Liver (tissue), 3 donors: Measurements from ENCODE around the gene CETN2.

ENCODE experiments used
- ATF3 ChIP-seq: IDR thresholded peaks from 2 replicates; pipeline ENCODE4 v1.6.1; 2016; ENCODE audit warnings: antibody characterized with exemption
- CTCF ChIP-seq: fragments of 150-350 bp; IDR thresholded peaks from 2 replicates; pipeline ENCODE4 v1.5.1; 2017; ENCODE audit warnings: improper control_type of control experiment, low read depth, low read length; ENCODE audit not compliant: missing input control
- EGR1 ChIP-seq, 2 donors: IDR thresholded peaks; 2 replicates each; pipeline ENCODE4 v1.6.1; 2016 to 2018; ENCODE audit warnings: antibody characterized with exemption in 2 of 2, low read depth in 2 of 2
- FOXA1 ChIP-seq: IDR thresholded peaks from 2 replicates; pipeline ENCODE4 v1.6.1; 2016; ENCODE audit warnings: antibody characterized with exemption
- GABPA ChIP-seq, 2 donors: IDR thresholded peaks in 1 of 2; conservative IDR thresholded peaks in 1 of 2; 2 replicates each; pipeline ENCODE4 v1.6.1; 2016; ENCODE audit warnings: antibody characterized with exemption in 2 of 2, mild to moderate bottlenecking in 1 of 2, moderate library complexity in 1 of 2
- HNF4A ChIP-seq, 2 donors: conservative IDR thresholded peaks; 2 replicates each; pipeline ENCODE4 v1.6.1; 2016; ENCODE audit warnings: antibody characterized with exemption in 2 of 2, mild to moderate bottlenecking in 2 of 2
- JUND ChIP-seq, 2 donors: IDR thresholded peaks; 2 replicates each; pipeline ENCODE4 v1.6.1; 2016; ENCODE audit warnings: antibody characterized with exemption in 2 of 2
- MAX ChIP-seq: IDR thresholded peaks from 2 replicates; pipeline ENCODE4 v1.6.1; 2016; ENCODE audit warnings: antibody characterized with exemption
- RAD21 ChIP-seq, 2 donors: IDR thresholded peaks; 2 replicates each; pipeline ENCODE4 v1.6.1; 2016; ENCODE audit warnings: antibody characterized with exemption in 2 of 2, mild to moderate bottlenecking in 2 of 2
- RXRA ChIP-seq, 2 donors: IDR thresholded peaks; 2 replicates each; pipeline ENCODE4 v1.6.1; 2017 to 2018; ENCODE audit warnings: antibody characterized with exemption in 2 of 2, mild to moderate bottlenecking in 1 of 2
- SP1 ChIP-seq: IDR thresholded peaks from 2 replicates; pipeline ENCODE4 v1.6.1; 2018; ENCODE audit warnings: antibody characterized with exemption, mild to moderate bottlenecking
- YY1 ChIP-seq: IDR thresholded peaks from 2 replicates; pipeline ENCODE4 v1.6.1; 2016; ENCODE audit warnings: antibody characterized with exemption, mild to moderate bottlenecking
- ZBTB33 ChIP-seq: IDR thresholded peaks from 2 replicates; pipeline ENCODE4 v1.6.1; 2016; ENCODE audit warnings: antibody characterized with exemption
- donor health status: healthy.
- donor health status: healthy.

- TF ChIP-seq CTCF: no peak
- no peak for TF ChIP-seq FOXA1
- TF ChIP-seq RAD21 (IDR thresholded peaks at IDR 0.05): no peak
- TF ChIP-seq ZBTB33: no peak
- TF ChIP-seq MAX: no peak
- no peak for TF ChIP-seq YY1
- no peak for TF ChIP-seq HNF4A (conservative IDR thresholded peaks at IDR 0.05)
- no peak for TF ChIP-seq JUND (IDR thresholded peaks at IDR 0.05)
- TF ChIP-seq ATF3: no peak
- TF ChIP-seq SP1: no peak
- no peak for TF ChIP-seq RXRA (IDR thresholded peaks at IDR 0.05)
- no peak for TF ChIP-seq GABPA (IDR thresholded peaks at IDR 0.05 in 1 of 2, conservative IDR thresholded peaks at IDR 0.05 in 1 of 2)
- TF ChIP-seq EGR1 (IDR thresholded peaks at IDR 0.05; ENCODE audit: low read depth in 2 of 2): no peak
Measured at GRCh38 chrX:152845618-152846240, 15.2 kb upstream of the CETN2 start.
